HepG2 (cell line): ENCODE data around the gene TGM2. TPM values are rescaled to one million over a fixed set of nuclear protein-coding genes. Genes with fewer than 3 reads are reported as not detected.

Source experiments
- ARHGAP35 ChIP-seq: sonication (generic); formaldehyde crosslinking; IDR thresholded peaks from 2 replicates; pipeline ENCODE4 v1.9.0; 2022; ENCODE audit warnings: mild to moderate bottlenecking, inconsistent platforms, moderate library complexity, missing genetic modification reagents, borderline replicate concordance
- FOXC1 ChIP-seq: sonication (generic); formaldehyde crosslinking; IDR thresholded peaks from 2 replicates; pipeline ENCODE4 v1.8.0; 2022; ENCODE audit warnings: mild to moderate bottlenecking, missing genetic modification reagents, borderline replicate concordance
- FOXM1 ChIP-seq: sonication (generic); formaldehyde crosslinking; IDR thresholded peaks from 2 replicates; pipeline ENCODE4 v1.5.0; 2020; ENCODE audit warnings: missing genetic modification reagents
- NR2F6 ChIP-seq, 2 experiments: IDR thresholded peaks; 2 replicates each; pipeline ENCODE4 v1.6.1; 2016; ENCODE audit warnings: antibody characterized with exemption in 1 of 2, mild to moderate bottlenecking in 1 of 2
- SALL1 ChIP-seq: sonication (generic); formaldehyde crosslinking; IDR thresholded peaks from 2 replicates; pipeline ENCODE4 v1.8.0; 2022; ENCODE audit warnings: mild to moderate bottlenecking, missing genetic modification reagents
- SAP130 ChIP-seq: IDR thresholded peaks from 2 replicates; pipeline ENCODE4 v1.6.1; 2016; ENCODE audit warnings: low read depth
- TEAD3 ChIP-seq: optimal IDR thresholded peaks from 2 replicates; pipeline ENCODE3; 2016; ENCODE audit warnings: borderline replicate concordance
- ZNF274 ChIP-seq: sonication (generic); formaldehyde crosslinking; IDR thresholded peaks from 2 replicates; pipeline ENCODE4 v1.5.1; 2020; ENCODE audit warnings: mild to moderate bottlenecking, missing genetic modification reagents
- ZNF720 ChIP-seq: sonication (generic); formaldehyde crosslinking; IDR thresholded peaks from 2 replicates; pipeline ENCODE4 v1.4.0; 2020; ENCODE audit warnings: missing genetic modification reagents
- polyA plus RNA-seq, 8 experiments: library from polyadenylated mRNA; depleted of rRNA in 3 of 8; stranded (reverse) in 7 of 8; unstranded in 1 of 8; fragments of >200 nt; fragmentation: Illumina TruSeq in 4 of 8; extraction: Trizol in 4 of 8; gene quantifications; 2 replicates each; pipeline versions ENCODE4 v1.2.1 to v1.2.3, GENCODE V29; 2011 to 2016; ENCODE audit warnings: low read depth in 4 of 8, missing spikeins in 1 of 8, mixed read lengths in 1 of 8; ENCODE audit not compliant: insufficient read depth in 1 of 8
- total RNA-seq, 5 experiments: library from RNA; depleted of rRNA; stranded (reverse); fragments of >200 nt; fragmentation: Illumina TruSeq; extraction: Trizol; gene quantifications; 2 replicates each; pipeline ENCODE4 v1.2.3, GENCODE V29; 2016; ENCODE audit warnings: low read depth in 1 of 5
- TF ChIP-seq, protein P1 (sequence below): sonication (generic); formaldehyde crosslinking; IDR thresholded peaks from 2 replicates; pipeline ENCODE4 v1.5.1; 2020; ENCODE audit warnings: mild to moderate bottlenecking, missing genetic modification reagents, borderline replicate concordance
- TF ChIP-seq, protein P2 (sequence below): sonication (generic); formaldehyde crosslinking; IDR thresholded peaks from 2 replicates; pipeline ENCODE4 v1.5.0; 2020; ENCODE audit warnings: missing genetic modification reagents
- TF ChIP-seq, protein P3 (sequence below): IDR thresholded peaks from 2 replicates; pipeline ENCODE4 v1.4.0; 2020; ENCODE audit warnings: mild to moderate bottlenecking, missing genetic modification reagents
- TF ChIP-seq, protein P4 (sequence below): sonication (generic); formaldehyde crosslinking; IDR thresholded peaks from 2 replicates; pipeline ENCODE4 v1.4.0; 2020; ENCODE audit warnings: missing genetic modification reagents, borderline replicate concordance
- TF ChIP-seq, protein P5 (sequence below): IDR thresholded peaks from 2 replicates; pipeline ENCODE4 v1.6.1; 2018; ENCODE audit warnings: missing genetic modification reagents
- TF ChIP-seq, protein P6 (sequence below): IDR thresholded peaks from 2 replicates; pipeline ENCODE4 v1.6.1; 2016

Gene TGM2
- total and polyA plus RNA-seq, 2 of the 13 experiments (the other 11 are each of a cell fraction or from before 2014, with no cell fraction given), result 4.2 to 46.4 TPM

DNA sequence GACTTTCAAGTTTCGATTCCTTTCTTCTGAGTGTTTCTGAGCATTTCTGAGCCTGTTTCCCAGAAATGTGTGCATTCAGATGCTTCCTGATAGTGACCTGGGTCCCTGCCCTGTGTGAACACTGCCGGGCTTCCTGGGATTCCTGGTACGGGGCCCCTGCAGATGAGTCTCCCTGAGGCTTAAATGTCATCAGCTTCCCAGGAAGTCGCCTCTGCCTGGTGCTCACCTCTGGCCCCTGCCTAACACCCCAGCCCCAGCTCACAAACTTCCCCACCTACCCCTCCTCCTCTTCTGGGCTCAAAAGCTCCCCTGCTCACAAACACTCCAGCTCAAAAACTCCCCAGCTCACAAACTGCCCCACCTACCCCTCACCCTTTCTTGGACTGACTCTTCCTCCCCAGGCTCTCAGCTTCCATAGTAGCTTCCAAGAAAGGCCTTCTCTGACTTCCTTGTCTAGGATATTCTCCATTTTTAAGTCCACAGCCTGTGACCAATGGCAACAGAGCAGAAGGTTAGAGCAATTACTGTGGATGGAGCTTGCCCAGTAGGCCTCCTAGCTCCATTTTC lies 42.0 kb downstream of the TGM2 start (continued):
- TF ChIP-seq, protein P1, sequence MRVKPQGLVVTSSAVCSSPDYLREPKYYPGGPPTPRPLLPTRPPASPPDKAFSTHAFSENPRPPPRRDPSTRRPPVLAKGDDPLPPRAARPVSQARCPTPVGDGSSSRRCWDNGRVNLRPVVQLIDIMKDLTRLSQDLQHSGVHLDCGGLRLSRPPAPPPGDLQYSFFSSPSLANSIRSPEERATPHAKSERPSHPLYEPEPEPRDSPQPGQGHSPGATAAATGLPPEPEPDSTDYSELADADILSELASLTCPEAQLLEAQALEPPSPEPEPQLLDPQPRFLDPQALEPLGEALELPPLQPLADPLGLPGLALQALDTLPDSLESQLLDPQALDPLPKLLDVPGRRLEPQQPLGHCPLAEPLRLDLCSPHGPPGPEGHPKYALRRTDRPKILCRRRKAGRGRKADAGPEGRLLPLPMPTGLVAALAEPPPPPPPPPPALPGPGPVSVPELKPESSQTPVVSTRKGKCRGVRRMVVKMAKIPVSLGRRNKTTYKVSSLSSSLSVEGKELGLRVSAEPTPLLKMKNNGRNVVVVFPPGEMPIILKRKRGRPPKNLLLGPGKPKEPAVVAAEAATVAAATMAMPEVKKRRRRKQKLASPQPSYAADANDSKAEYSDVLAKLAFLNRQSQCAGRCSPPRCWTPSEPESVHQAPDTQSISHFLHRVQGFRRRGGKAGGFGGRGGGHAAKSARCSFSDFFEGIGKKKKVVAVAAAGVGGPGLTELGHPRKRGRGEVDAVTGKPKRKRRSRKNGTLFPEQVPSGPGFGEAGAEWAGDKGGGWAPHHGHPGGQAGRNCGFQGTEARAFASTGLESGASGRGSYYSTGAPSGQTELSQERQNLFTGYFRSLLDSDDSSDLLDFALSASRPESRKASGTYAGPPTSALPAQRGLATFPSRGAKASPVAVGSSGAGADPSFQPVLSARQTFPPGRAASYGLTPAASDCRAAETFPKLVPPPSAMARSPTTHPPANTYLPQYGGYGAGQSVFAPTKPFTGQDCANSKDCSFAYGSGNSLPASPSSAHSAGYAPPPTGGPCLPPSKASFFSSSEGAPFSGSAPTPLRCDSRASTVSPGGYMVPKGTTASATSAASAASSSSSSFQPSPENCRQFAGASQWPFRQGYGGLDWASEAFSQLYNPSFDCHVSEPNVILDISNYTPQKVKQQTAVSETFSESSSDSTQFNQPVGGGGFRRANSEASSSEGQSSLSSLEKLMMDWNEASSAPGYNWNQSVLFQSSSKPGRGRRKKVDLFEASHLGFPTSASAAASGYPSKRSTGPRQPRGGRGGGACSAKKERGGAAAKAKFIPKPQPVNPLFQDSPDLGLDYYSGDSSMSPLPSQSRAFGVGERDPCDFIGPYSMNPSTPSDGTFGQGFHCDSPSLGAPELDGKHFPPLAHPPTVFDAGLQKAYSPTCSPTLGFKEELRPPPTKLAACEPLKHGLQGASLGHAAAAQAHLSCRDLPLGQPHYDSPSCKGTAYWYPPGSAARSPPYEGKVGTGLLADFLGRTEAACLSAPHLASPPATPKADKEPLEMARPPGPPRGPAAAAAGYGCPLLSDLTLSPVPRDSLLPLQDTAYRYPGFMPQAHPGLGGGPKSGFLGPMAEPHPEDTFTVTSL (CRISPR knock-in tag), result no peak
- TF ChIP-seq, protein P2, sequence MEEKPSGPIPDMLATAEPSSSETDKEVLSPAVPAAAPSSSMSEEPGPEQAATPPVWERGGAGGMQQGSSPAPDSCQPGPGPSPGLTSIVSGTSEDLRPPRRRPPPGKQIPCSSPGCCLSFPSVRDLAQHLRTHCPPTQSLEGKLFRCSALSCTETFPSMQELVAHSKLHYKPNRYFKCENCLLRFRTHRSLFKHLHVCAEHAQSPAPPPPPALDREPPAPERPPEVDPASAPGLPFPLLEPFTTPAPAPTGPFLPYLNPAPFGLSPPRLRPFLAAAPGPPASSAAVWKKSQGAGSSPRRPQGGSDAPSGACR (CRISPR knock-in tag), result no peak
- TF ChIP-seq ZNF720 (no peak), SALL1 (CRISPR knock-in tag) (peak; percentile 45; the same call in 1 of the 2 replicates), ARHGAP35 (CRISPR knock-in tag) (peak; percentile 29; the same call in 1 of the 2 replicates), ZNF274 (no peak), FOXC1 (no peak), TEAD3 (CRISPR knock-in tag) (peak; percentile 51), FOXM1 (CRISPR knock-in tag) (no peak), NR2F6 (IDR thresholded peaks at IDR 0.05) (peak; percentile 72; the same call in 1 of the 2 replicates), NR2F6 (CRISPR knock-in tag; IDR thresholded peaks at IDR 0.05) (peak; percentile 75), SAP130 (peak; percentile 66)
- TF ChIP-seq, protein P3, sequence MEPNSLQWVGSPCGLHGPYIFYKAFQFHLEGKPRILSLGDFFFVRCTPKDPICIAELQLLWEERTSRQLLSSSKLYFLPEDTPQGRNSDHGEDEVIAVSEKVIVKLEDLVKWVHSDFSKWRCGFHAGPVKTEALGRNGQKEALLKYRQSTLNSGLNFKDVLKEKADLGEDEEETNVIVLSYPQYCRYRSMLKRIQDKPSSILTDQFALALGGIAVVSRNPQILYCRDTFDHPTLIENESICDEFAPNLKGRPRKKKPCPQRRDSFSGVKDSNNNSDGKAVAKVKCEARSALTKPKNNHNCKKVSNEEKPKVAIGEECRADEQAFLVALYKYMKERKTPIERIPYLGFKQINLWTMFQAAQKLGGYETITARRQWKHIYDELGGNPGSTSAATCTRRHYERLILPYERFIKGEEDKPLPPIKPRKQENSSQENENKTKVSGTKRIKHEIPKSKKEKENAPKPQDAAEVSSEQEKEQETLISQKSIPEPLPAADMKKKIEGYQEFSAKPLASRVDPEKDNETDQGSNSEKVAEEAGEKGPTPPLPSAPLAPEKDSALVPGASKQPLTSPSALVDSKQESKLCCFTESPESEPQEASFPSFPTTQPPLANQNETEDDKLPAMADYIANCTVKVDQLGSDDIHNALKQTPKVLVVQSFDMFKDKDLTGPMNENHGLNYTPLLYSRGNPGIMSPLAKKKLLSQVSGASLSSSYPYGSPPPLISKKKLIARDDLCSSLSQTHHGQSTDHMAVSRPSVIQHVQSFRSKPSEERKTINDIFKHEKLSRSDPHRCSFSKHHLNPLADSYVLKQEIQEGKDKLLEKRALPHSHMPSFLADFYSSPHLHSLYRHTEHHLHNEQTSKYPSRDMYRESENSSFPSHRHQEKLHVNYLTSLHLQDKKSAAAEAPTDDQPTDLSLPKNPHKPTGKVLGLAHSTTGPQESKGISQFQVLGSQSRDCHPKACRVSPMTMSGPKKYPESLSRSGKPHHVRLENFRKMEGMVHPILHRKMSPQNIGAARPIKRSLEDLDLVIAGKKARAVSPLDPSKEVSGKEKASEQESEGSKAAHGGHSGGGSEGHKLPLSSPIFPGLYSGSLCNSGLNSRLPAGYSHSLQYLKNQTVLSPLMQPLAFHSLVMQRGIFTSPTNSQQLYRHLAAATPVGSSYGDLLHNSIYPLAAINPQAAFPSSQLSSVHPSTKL (CRISPR knock-in tag), result peak; percentile 84
- TF ChIP-seq, protein P4, sequence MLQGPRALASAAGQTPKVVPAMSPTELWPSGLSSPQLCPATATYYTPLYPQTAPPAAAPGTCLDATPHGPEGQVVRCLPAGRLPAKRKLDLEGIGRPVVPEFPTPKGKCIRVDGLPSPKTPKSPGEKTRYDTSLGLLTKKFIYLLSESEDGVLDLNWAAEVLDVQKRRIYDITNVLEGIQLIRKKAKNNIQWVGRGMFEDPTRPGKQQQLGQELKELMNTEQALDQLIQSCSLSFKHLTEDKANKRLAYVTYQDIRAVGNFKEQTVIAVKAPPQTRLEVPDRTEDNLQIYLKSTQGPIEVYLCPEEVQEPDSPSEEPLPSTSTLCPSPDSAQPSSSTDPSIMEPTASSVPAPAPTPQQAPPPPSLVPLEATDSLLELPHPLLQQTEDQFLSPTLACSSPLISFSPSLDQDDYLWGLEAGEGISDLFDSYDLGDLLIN (CRISPR knock-in tag), result no peak
- TF ChIP-seq, protein P5, sequence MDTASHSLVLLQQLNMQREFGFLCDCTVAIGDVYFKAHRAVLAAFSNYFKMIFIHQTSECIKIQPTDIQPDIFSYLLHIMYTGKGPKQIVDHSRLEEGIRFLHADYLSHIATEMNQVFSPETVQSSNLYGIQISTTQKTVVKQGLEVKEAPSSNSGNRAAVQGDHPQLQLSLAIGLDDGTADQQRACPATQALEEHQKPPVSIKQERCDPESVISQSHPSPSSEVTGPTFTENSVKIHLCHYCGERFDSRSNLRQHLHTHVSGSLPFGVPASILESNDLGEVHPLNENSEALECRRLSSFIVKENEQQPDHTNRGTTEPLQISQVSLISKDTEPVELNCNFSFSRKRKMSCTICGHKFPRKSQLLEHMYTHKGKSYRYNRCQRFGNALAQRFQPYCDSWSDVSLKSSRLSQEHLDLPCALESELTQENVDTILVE (CRISPR knock-in tag), result 0 out of 2 replicates have a peak, but pooled peaks have one; percentile 46
- TF ChIP-seq, protein P6, sequence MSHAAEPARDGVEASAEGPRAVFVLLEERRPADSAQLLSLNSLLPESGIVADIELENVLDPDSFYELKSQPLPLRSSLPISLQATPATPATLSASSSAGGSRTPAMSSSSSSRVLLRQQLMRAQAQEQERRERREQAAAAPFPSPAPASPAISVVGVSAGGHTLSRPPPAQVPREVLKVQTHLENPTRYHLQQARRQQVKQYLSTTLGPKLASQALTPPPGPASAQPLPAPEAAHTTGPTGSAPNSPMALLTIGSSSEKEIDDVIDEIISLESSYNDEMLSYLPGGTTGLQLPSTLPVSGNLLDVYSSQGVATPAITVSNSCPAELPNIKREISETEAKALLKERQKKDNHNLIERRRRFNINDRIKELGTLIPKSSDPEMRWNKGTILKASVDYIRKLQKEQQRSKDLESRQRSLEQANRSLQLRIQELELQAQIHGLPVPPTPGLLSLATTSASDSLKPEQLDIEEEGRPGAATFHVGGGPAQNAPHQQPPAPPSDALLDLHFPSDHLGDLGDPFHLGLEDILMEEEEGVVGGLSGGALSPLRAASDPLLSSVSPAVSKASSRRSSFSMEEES (CRISPR knock-in tag), result 0 out of 2 replicates have a peak, but pooled peaks have one; percentile 35
